ENCODE data around the gene IPO9.

The IPO9 gene

DNA sequence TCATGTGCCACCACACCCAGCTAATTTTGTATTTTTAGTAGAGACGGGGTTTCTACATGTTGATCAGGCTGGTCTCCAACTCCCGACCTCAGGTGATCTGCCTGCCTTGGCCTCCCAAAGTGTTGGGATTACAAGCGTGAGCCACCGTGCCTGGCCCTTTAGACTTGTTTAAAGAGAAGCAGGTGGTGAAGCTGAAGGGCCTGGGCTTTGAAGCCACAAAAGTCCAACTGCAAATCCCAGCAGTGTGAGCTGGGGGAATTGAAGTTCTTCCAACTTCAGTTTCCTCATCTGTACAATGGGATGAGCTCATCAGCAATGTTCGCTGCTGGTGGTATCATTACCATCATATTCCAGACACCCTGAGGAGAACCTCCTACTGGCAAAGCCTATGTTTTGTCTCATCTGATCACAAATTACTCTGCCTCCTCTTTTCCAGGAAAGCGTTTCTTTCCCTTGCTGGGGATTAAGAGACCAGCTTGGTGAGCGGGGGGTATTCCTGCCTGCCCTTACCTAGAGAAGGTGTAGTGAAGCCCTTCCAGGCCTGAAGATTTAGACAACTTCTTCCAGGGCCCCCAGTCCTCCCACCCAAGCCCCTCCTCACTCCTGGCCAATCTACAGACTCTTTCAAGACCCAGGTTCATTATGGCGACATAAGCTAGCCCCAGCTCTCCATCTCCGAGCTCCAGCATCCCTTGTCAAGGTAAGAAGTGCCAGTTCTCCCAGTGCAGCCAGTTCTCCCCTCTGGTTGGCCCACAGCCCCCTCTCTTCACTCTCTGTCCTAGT, 57.3 kb downstream of the IPO9 start:
- no peak overlapping the region for H3K4me3 ChIP-seq (ENCODE audit: low read depth, low read length)

DNA sequence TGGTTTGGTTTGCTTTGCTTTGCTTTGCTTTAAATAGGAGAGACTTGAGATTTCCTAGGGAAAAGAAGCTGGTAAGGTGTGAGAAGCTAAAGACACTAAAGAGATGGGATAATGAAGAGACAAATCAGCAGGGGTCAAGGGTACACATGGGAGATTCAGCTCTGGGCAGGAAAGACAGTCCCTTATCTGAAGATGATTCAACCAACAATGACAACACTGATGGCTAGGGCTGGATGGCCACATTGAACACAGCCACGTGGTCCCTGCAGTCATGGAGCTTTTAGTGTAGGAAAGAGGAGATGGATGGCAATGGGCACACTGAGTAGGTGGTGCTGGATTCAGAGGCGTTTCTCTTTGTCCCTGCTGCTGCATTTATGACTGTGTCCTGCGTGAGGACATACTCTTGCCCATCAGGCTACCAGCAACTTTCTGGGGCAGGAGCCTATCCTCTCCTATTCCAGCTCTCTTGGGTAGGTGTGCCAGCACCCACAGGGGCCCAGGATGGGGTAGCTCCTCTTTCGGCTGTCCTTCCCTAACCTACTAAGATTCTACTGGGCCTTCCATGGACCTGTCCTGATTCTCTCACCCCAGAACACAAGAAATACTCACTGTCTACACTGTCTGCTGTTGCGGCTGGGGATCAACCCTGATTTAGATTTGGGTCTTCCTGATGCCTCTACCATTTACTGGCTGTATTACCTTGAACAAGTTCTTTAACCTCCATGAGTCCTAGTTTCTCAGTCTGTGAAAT, 58.3 kb downstream of the IPO9 start:
- H3K4me3 ChIP-seq (ENCODE audit: low read depth, low read length), result no peak overlapping the region

DNA sequence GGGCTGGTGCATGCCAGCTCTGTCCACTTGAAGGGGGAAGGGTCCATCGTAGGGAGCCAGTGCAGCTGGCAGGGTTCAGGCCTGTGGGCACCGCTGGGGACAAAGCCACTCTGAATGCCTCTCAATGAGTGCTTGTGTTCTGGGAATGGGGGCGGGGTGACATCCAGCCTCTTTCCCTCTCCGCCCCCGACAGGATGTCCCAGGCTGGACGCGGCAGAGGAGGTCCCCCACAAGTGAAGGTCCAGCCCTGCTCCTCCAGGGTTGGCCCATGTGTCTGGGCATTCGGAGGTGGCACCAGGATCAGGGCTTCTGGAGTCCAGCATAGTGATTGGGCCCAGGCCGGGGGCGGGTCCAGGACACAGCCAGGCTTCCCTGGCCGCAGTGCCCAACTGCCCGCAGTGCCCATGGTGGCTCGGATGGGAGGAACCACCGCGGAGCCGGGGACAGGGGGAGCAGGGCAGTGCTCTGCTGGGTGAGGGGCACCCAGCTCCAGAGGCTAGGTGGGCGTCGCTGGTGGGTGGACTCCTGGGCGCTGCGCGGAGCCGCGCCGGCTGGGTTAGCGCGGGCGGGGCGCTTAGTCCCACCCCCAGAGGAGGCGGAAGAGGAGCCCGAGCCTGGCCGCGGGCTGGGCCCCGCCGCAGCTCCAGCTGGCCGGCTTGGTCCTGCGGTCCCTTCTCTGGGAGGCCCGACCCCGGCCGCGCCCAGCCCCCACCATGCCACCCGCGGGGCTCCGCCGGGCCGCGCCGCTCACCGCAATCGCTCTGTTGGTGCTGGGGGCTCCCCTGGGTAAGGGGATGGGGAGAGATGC, 59.5 kb downstream of the IPO9 start, which contains the start of gene SHISA4:
Gene SHISA4, plus strand, starts transcription at position 617 of the 808 bp plus-strand sequence. Its CDS starts 97 bp downstream, at position 714.
- peak within 1 kb of the TSS; percentile 67 for H3K4me3 ChIP-seq (ENCODE audit: low read depth, low read length)

DNA sequence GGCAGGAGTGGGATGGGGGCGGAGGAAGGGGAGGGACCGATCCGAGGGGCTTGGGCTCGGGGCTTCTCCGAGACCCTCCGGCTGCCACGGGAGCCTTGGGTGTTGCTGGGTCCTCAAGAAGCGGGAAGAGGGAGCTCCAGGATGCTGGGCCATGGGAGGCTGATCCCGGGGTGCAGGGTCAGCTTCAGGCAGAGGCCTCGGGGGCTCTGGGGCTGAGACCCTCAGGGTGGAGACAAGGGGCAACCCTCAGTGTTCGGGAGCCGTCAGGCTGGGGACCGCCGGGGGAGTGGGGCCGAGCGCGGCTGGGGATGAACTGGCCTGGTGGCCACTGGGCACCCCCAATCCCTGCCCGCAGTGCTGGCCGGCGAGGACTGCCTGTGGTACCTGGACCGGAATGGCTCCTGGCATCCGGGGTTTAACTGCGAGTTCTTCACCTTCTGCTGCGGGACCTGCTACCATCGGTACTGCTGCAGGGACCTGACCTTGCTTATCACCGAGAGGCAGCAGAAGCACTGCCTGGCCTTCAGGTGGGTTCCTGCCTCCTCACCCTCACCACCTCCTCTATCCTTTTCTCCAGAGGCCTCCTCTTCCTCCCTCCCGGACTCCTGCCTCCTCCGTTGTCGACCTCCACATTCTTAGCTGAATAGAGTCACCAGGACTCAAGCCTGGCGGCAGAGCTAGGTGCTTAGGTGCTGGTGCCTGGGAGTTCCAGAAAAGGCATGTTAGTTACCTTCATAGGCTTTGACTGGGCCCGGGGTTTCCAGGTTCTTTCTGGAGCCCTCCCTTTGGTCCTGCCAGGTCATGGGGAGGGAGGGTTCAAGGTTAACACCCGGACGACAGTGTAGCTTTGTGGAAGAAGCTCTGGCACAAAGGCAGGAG, 60.4 kb downstream of the IPO9 start:
- H3K4me3 ChIP-seq (ENCODE audit: low read depth, low read length), result peak overlapping the region; percentile 67

DNA sequence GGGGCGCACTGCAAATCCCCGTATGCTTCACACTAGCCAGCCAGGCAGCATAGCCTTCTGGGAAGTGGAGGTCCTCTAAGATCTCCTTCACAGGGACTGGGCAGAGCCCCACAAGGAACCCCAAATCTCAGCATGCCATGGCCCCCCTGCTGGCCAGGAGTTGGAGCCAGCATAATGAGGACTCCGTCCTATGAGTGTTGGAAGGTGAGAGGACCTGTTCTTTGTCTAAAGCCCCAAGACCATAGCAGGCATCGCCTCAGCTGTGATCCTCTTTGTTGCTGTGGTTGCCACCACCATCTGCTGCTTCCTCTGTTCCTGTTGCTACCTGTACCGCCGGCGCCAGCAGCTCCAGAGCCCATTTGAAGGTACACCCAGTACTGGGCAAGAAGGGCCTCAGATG, 61.3 kb downstream of the IPO9 start:
- no peak overlapping the region for H3K4me3 ChIP-seq (ENCODE audit: low read depth, low read length)

DNA sequence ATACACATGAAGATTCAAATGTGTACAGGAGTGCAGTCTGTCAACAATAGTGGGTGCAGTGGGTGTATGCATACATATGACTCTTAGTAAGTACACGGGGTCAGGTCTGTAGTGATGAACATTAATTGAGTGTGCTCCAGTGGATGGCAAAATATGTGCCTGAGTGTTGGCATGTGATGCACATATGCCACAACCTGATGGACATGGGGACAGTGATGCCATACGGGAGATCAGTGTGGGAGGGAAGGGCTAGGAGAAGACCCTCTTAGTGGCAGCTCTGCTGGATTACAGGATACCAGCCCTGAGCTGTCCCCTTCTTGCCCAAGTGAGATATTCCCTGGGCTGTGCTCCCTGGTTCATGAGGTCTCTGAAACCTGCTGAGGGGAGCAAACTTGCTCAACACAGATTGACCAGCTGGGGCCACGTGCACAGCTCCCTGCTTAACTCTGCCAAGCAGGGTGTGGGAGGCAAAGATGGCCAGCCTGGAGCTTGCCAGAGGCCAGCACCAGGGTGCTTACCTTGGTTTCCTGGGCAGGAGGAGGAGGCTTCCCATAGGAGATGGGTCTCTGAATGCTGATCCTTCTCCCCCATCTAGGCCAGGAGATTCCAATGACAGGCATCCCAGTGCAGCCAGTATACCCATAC, 62.0 kb downstream of the IPO9 start:
- H3K4me3 ChIP-seq (ENCODE audit: low read depth, low read length), result no peak overlapping the region

DNA sequence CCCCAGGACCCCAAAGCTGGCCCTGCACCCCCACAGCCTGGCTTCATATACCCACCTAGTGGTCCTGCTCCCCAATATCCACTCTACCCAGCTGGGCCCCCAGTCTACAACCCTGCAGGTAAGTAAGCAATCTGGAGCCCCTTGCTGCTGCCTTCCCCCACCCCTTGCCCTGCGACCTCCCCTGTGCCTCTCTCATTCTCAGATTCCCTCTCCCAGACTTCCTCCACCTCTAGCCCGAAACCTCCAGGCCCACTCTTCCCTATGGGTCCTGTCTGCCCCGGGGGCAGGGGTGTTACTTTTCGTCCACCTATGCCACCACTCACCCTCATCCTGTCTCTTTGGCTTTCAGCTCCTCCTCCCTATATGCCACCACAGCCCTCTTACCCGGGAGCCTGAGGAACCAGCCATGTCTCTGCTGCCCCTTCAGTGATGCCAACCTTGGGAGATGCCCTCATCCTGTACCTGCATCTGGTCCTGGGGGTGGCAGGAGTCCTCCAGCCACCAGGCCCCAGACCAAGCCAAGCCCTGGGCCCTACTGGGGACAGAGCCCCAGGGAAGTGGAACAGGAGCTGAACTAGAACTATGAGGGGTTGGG, 62.6 kb downstream of the IPO9 start:
- H3K4me3 ChIP-seq (ENCODE audit: low read depth, low read length), result no peak overlapping the region

DNA sequence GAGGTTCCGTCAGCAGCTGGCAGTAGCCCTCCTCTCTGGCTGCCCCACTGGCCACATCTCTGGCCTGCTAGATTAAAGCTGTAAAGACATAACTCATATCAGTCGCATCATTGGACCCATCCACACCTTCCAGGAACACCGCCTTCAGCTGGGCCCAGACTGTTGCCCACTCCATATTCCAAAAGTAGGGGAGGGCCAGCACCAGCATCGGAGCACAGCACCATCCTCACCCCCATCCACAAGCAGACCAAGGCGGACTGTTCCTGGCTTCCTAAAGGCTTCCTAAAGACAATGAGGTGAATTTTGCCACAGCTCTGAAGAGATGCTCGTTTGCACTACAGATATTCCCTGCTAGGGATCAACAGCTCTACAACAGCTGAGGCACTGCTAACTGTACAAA, 63.3 kb downstream of the IPO9 start:
- no peak overlapping the region for H3K4me3 ChIP-seq (ENCODE audit: low read depth, low read length)

DNA sequence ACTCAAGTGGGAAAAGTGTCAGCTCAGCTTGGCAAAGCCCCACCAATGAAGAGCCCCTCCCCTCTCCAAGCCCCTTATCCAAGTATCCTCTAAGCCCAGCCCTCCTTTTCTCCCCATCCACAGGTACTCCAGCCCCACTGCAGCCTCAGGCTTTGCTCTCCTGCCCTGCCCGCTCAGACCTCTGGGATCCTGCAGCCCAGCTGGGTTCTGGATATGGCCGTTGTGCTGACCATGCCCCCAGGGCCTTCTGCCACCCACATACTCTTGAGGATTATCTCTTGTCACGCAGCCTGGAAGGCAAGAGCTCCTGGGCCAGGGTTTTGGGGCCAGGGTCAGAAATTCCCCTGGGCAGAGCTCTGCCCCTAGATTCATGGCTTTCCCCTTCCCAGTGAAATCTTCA, 64.5 kb downstream of the IPO9 start:
- H3K4me3 ChIP-seq (ENCODE audit: low read depth, low read length), result no peak overlapping the region

DNA sequence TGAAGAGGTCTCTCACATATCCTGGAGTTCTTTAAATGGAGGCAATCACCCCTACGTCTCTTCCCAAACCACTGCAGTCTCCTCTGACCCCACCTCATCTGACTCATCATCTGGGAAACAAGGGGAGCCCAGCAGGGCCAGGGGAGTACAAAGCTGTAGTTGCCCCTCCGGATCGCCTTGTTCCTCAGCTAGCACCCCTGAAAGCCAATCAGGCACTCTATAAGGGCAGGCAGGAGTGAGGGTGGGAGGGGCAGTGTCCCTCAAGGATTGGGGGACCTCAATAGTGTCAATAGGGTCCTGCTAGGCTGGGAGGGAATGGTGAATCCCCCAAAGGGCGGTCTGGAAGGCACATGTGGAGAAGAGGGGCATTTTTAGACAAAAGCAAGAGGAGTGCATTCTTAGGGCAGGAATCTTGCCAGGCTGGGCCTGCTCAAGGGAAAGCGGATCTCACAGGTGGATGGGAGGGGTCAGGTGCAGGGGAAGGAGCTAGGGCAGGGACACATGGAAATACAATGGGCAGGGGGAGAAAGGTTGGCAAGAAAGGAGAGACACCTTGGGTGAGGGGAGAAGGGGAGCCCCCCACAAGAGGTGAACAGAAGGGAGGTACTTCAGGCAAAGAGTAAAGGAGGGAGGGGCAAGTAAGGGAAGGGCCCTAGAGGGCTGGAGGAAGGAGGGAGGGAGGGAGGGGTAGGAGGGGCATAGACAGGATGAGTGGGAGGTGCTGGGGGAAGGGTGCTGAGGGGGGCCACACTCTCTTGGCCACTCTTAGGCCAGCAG, 65.6 kb downstream of the IPO9 start:
- H3K4me3 ChIP-seq (ENCODE audit: low read depth, low read length), result no peak overlapping the region

DNA sequence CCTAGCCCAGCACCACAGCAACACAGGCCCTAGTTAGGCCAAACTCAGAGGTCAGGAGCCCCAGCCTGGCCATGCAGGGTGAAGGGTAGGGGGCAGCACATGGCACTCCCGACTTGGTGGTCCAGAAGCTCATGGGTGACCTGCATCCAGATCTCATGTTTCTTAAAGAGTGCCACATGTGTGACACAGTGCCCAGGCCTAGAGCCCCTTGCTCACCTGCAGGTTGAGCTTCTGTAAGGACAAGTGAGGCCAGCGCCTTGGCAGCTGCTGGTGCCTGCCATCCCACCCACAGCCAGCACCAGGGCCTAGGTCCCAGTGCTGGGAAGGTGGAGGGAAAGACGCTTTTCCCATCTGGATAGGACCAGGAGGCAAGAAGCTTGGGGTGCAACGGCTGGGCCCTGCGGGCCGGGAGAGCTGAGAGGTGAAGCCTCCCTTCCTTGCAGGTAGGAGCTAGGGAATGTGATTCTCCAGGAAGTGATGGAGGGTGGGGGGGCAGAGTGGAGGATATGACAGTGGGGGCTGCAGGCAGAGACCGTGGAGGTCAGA, 66.2 kb downstream of the IPO9 start:
- no peak overlapping the region for H3K4me3 ChIP-seq (ENCODE audit: low read depth, low read length)

DNA sequence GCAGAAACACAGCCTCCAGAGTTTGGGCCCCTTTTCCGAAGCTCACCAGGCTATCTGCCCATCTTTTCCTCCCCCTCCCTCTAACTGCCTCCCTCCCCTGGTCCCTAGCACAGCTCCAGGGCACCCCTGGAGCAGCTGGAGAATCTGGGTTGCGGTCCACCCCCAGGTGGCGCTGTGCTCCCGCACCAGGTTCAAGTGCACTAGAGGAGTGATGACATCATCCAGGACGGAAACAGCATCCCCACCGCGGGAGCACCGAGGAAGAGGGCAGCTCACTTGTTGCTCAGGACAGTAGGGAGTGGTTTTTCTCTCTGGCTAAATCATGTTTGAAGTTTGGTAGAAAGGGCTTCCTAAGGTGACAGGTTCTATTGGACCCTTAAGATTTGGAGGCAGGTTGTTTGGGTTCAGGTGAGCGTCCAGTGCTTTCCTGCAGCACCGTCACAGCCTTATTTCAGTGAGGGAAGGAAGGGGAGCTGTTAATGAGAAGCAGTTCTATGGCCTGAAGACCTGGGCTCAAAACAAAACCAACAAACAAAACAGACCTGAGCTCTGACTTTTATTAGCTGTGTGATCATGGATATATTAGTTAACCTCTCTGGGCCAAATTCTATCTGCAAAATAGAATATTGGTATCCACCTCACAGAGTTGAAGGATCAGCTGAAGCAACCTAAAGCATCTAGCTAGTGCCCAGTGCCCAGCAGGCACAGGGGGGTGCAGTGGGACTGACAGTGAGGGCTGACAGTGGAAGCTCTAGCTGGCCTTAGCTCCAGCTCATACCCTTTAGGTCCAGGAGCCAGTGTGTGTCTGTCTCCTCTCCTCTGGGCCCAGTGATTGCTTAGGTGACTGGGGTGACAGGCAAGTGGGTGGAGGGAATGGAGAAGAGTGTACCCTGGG, 67.2 kb downstream of the IPO9 start:
- no peak overlapping the region for H3K4me3 ChIP-seq (ENCODE audit: low read depth, low read length)

DNA sequence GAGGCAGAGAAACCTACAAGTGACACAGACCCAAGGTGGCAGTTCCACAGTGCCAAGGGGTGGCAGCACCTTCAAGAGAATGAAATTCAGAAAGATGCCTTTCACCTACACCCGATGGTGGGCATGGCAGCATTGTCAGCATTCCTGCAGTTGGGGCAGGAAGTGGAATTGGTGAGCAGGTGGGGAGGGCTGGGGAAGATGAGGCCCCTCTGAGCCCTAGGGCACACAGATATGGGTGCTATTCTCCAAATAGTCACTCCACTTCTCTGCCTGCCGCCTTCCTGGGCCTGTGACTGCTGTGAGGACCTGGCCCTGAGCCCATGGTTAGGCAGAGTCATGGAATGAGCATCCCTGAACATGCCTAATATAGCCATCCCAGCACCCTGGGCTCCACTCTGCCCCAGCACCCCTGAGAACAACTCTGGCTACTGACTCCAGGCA, 68.0 kb downstream of the IPO9 start:
- H3K4me3 ChIP-seq (ENCODE audit: low read depth, low read length), result no peak overlapping the region

DNA sequence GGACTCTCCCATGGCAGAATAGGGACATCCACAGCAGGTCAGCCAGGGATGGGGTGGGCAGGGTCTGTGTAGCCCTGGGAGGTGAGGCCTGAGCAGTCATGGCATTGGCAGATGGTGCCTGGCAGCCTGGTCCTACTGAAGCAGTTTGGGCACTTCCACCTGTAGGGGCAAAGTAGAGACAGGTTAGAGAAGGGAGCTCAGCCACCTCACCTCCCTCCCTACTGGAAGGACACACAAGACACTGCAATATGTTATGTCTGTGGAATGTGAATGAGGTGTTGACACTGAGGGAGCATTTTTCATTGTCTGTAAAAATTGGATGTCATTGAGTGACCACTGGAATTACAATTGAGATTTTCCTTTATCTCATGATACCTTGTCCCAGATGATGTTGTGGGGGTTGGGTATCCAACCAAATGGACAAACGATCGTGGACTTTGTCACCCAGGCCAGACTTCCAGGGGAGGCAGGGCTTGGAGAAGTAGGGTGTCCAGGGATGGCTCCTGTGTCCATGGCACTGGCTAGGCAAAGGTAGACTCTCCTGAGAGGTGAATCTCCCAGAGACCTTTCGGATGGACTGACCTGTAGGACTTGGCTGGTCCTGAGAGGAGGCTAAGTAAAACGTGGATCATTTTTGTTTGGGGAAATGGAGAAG, 69.4 kb downstream of the IPO9 start:
- H3K4me3 ChIP-seq (ENCODE audit: low read depth, low read length), result no peak overlapping the region

DNA sequence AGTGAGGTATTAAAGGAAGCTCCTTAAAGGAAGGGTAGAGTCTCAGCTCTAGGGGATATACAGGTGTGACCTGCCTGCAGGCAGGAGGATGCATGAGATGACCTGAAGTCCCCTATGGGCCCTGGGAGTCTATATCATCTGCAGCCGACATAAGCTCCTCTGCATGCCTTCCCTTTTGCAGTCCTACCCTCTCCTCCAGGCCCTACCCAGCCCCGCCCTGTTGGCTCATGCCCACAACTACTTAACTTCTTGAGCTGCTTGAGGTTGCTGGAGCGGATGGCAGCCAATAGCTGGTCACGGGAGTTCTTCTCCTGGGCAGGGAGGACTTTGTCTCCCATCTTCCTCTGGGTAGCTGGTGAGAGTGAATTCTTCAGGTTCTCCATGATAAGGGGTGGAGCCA, 70.0 kb downstream of the IPO9 start:
- no peak overlapping the region for H3K4me3 ChIP-seq (ENCODE audit: low read depth, low read length)

DNA sequence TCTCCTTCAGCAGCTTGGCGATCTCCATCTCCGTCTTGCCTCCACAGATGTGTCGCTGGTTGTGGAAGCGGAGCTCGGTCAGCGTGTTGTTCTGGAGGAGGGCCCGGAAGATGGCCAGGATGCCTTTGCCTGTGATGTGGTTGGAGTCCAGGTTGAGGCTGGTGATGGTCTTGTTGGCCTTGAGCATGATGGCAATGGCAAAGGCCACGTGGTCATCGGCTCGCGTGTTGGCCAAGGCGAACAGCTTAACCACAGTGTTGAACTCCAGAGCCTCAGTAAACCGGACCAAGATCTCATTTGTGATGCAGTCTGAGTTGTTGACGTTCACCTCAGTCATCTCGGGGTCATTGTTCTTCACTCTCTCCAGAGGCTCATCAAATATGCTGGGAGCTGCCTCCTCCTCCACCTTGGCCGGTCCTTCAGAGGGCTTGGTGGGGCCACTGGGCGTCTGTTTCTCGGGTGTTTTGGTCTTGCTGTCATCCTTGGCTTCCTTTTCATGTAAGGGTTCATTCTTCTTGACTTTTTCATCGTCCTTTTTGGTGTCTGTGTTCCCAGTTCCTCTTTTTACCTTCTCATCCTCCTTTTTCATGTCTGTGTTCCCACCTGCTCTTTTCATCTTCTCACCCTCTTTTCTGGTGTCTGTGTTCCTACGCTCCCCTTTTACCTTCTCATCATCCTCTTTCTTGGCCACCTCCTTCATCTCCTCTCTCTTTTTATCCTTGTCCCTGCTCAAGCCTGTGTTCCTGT, 70.9 kb downstream of the IPO9 start:
- H3K4me3 ChIP-seq (ENCODE audit: low read depth, low read length), result no peak overlapping the region
